OCI-LY7 (cell line): ENCODE results near the gene FIGLA.

ENCODE experiments used
- CTCF ChIP-seq: fragments of 200-600 bp; sonication (generic); conservative IDR thresholded peaks from 2 replicates; pipeline ENCODE4 v1.5.1; 2014; ENCODE audit warnings: mild to moderate bottlenecking, antibody characterized with exemption, low read length, moderate library complexity, mixed read lengths
- EZH2phosphoT487 ChIP-seq: fragments of 200-600 bp; sonication (generic); IDR thresholded peaks from 2 replicates; pipeline ENCODE4 v1.6.1; 2018; ENCODE audit warnings: low read depth, borderline replicate concordance, mild to moderate bottlenecking, mixed run types, antibody characterized with exemption, low read length, moderate library complexity, mixed read lengths

GRCh38 chr2:70827388-70827787 is 36.9 kb upstream of the FIGLA start:
- TF ChIP-seq CTCF (no peak), EZH2phosphoT487 (no peak)
